ENCODE results near the gene GPR156.

Gene GPR156

DNA sequence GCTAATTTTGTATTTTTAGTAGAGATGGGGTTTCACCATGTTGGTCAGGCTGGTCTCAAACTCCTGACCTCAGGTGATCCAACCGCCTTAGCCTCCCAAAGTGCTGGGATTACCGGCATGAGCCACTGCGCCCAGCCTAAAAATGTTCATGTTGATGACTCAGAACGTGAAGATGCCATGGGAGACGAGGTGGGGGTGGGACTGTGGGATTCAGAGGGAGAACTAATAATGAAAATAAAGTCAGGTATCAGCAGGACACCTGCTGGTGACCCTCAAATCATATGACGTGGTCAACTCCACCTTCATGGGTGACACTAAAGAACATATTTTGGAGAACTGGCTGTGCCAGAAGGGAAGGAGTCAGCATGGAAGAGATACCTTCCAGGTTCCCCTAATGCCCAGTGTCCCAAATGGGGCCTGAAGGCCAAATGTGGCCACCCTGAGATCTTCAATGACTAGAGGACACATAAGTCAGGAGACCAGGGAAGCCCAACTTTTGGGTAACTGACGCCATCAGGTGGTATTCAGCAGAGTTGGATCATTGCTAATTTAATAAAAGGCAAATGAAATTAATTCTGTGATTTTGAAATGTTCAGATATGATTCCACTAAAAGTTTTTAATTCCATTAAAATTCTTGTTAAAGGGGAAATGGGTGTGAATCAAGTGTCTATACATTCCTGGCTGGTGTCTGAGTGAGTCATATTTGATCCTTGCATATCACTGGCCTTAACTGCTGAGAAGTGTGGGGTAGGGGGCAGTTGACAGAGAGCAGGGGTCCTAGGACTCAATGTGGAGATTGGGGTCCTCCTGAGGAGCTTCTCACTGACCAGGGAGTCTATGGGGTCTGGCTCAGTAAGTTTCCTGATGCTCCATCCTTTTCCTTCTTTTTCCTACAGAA lies 102.2 kb downstream of the GPR156 start:
- peak; percentile 75 for DNase-seq (ENCODE audit: low read depth)
- TF ChIP-seq, protein P1, sequence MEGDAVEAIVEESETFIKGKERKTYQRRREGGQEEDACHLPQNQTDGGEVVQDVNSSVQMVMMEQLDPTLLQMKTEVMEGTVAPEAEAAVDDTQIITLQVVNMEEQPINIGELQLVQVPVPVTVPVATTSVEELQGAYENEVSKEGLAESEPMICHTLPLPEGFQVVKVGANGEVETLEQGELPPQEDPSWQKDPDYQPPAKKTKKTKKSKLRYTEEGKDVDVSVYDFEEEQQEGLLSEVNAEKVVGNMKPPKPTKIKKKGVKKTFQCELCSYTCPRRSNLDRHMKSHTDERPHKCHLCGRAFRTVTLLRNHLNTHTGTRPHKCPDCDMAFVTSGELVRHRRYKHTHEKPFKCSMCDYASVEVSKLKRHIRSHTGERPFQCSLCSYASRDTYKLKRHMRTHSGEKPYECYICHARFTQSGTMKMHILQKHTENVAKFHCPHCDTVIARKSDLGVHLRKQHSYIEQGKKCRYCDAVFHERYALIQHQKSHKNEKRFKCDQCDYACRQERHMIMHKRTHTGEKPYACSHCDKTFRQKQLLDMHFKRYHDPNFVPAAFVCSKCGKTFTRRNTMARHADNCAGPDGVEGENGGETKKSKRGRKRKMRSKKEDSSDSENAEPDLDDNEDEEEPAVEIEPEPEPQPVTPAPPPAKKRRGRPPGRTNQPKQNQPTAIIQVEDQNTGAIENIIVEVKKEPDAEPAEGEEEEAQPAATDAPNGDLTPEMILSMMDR (conservative IDR thresholded peaks at IDR 0.05; ENCODE audit: low read depth, low read length): peak; percentile 62
- no peak overlapping the region for H3K4me3 ChIP-seq (ENCODE audit: low read depth, low read length)

DNA sequence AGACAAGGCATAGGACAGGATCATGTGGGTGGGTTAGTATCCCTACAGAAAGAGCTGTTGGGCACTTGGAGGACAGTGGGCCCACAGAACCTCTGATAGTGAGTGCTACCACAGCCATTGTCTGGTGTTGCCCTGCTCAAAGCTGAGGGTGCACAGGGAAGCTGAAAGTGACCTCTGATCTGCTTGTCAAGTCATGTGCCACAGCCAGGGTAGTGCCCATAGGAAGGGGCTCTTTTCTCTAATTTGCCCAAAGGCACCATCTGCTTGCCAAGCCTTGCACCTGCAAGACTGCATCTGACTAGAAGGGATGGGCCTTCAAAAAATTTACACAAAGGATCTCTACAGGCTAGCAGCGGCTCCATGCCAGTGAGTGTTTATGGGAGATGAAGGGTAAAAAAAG lies 103.4 kb downstream of the GPR156 start:
- TF ChIP-seq, protein P1 (conservative IDR thresholded peaks at IDR 0.05; ENCODE audit: low read depth, low read length): peak; percentile 23
- H3K4me3 ChIP-seq (ENCODE audit: low read depth, low read length): no peak overlapping the region

GRCh38 chr3:120180731-120181412 lies 104.2 kb downstream of the GPR156 start:
- TF ChIP-seq, protein P1 (conservative IDR thresholded peaks at IDR 0.05; ENCODE audit: low read depth, low read length): no peak
- DNase-seq (ENCODE audit: low read depth): no peak
- H3K4me3 ChIP-seq (ENCODE audit: low read depth, low read length): no peak overlapping the region

More for the DNA sequence above, 103.4 kb downstream of the GPR156 start:
- DNase-seq (ENCODE audit: low read depth): no peak

DNA sequence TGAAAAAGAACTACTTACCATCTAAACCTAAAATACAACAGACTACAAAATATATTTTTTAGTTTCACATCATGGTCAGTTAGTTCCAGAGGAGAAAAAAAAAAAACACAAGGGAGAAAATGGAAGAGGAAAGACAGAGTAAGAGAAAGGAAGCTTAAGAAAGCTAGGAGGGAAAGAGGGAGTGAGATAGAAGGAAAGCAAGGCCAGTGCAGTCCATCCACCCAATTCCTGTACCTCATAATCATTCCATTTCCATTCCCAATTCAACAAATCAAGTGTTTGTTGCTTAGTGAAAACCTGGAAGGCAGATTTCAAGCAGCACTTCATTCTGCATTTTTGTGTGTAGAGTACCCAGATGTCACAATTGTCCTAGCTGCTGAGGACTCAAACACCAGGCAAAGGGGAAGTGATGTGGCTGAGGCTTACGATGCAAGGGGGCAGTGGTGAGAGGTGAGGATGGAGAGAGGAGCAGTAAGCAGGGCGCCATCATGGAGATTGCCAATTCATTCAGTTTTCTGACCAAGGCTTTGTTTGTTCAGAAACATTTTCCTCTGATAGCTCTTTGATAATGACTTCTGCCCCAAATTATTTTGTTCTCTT lies 107.2 kb downstream of the GPR156 start:
- TF ChIP-seq, protein P1 (conservative IDR thresholded peaks at IDR 0.05; ENCODE audit: low read depth, low read length): no peak
- DNase-seq (ENCODE audit: low read depth): no peak
- H3K4me3 ChIP-seq (ENCODE audit: low read depth, low read length): no peak overlapping the region

DNA sequence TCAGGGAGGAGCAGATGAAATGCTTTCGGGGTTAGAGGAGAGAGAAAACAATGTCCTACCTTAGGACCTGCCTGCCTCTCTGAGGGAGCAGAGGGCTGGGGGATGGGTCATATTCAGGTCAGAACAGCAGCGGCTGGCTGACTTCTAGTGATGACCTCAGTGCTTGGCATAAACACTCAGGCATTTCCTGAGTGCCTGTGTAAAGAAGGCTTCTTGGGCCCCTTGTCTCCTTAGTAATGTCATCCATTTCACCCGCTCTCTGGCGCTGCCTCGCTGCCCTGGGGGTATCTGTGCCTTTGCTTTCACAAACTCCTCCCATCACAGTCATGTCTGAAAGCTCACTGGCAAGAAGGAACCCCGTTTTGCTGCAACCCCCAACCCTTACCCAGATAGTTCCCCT lies 107.9 kb downstream of the GPR156 start:
- peak overlapping the region; percentile 0 for H3K4me3 ChIP-seq (ENCODE audit: low read depth, low read length)
- DNase-seq (ENCODE audit: low read depth): peak; percentile 77
- TF ChIP-seq, protein P1 (conservative IDR thresholded peaks at IDR 0.05; ENCODE audit: low read depth, low read length): peak; percentile 46

DNA sequence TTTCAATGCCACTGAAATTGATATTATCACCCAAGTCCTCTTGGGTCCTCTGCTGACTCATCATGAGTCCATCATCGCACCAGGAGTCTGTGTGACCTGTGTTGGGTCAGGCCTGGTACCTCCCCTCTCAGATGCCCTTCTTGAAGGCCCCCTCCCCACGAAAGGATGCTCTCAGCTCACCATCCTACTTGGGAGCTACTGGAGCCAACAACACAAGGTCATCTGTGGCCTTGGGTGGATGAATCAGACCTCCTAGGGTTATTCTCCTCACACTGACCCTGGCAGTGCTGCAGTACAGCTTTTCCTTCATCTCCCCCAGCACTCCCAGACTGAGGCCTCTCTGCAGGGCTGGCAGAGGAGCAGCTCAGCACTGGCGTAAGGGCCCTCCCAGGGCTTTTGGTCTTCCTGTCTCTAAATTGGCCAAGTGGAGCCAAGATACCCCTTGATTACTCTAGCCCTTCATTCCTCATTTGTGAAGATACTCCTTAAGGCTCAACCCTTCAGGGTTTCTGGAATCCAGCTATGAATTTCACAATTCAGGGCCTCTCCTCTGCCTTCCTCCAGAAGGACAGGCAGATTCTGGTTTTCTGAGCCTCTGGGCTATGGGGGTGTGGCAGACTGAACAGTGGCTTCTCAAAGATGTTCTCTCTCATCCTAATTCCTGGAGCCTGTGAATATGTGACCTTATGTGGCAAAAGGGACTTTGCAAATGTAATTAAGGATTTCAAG lies 110.0 kb downstream of the GPR156 start:
- TF ChIP-seq, protein P1 (conservative IDR thresholded peaks at IDR 0.05; ENCODE audit: low read depth, low read length): no peak
- no peak for DNase-seq (ENCODE audit: low read depth)
- no peak overlapping the region for H3K4me3 ChIP-seq (ENCODE audit: low read depth, low read length)
